Mesodermal cell (in vitro differentiated cells): ENCODE data around the gene TRAPPC3L.

Experiments used
- H3K27ac ChIP-seq: 2 replicates; pipeline ENCODE4 v1.7.0; 2013; ENCODE audit warnings: mild to moderate bottlenecking, low read depth, low read length, moderate library complexity; ENCODE audit not compliant: severe bottlenecking
- H3K36me3 ChIP-seq: 2 replicates; pipeline ENCODE4 v1.7.1; 2013; ENCODE audit warnings: mild to moderate bottlenecking, low read length, moderate library complexity; ENCODE audit not compliant: control insufficient read depth, insufficient read depth
- H3K4me1 ChIP-seq: one replicate; pipeline ENCODE4 v1.7.1; 2013; ENCODE audit warnings: mild to moderate bottlenecking, low read length; ENCODE audit not compliant: insufficient read depth, control insufficient read depth, poor library complexity, severe bottlenecking
- H3K4me3 ChIP-seq: 2 replicates; pipeline ENCODE4 v1.7.0; 2013; ENCODE audit warnings: low read length, control low read depth, mild to moderate bottlenecking; ENCODE audit not compliant: insufficient read depth, poor library complexity, severe bottlenecking; ENCODE audit errors: extremely low read depth
- H3K9me3 ChIP-seq: 2 replicates; pipeline ENCODE4 v1.7.1; 2013; ENCODE audit warnings: mild to moderate bottlenecking, low read length, moderate library complexity; ENCODE audit not compliant: control insufficient read depth
- WGBS, 2 experiments: methylation state at CpG; one replicate each; pipeline ENCODE4 v1.1.5; 2013; ENCODE audit warnings: missing lambda C conversion rate in 2 of 2; ENCODE audit not compliant: insufficient coverage in 2 of 2; 5-methylcytosine and 5-hydroxymethylcytosine counted together

Gene TRAPPC3L

DNA sequence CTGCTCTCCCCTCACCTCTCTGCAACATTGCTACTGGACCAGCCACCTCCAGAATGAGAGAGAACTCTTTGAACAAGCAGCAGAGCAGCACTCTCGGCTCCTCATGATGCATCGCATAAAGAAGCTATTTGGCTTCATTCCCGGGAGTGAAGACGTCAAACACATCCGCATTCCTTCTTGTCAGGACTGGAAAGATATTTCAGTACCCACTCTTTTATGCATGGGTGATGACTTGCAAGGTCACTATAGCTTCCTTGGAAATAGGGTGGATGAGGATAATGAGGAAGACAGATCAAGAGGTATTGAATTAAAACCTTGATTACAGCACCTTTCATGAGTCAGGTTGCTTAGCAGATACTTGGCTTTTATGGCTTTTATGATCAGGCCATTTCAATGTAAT is 12.4 kb upstream of the TRAPPC3L start:
- no peaks in the 10 kb centered on the region for H3K36me3 ChIP-seq
- 90 to 91% methylated on average over 5 of the region's 5 CpGs for WGBS, 2 experiments
- H3K27ac ChIP-seq, result no peak overlapping the region
- no peak overlapping the region for H3K4me3 ChIP-seq
- no peaks in the 10 kb centered on the region for H3K9me3 ChIP-seq
- no peaks in the 10 kb centered on the region for H3K4me1 ChIP-seq

- Histone ChIP-seq H3K4me1 (no peaks in the 10 kb centered on the region), H3K9me3 (no peaks in the 10 kb centered on the region), H3K27ac (no peak overlapping the region), H3K36me3 (no peaks in the 10 kb centered on the region), H3K4me3 (no peak overlapping the region)
- 85% methylated on average over 5 of the region's 5 CpGs; no CpG with 5 or more reads in 1 of the 2 experiments for WGBS, 2 experiments
Observed at GRCh38 chr6:116556814-116557415, 11.4 kb upstream of the TRAPPC3L start.

- H3K9me3 ChIP-seq, result no peaks in the 10 kb centered on the region
- H3K36me3 ChIP-seq, result no peaks in the 10 kb centered on the region
- no peak overlapping the region for H3K4me3 ChIP-seq
- no CpG with 5 or more reads among the region's 1 CpG for WGBS, 2 experiments
- no peaks in the 10 kb centered on the region for H3K4me1 ChIP-seq
- no peak overlapping the region for H3K27ac ChIP-seq
Observed at GRCh38 chr6:116556065-116556464, 10.6 kb upstream of the TRAPPC3L start.

GRCh38 chr6:116553451-116553850 is 8.0 kb upstream of the TRAPPC3L start, which contains the start of gene CALHM4:
CALHM4 (plus strand) TSS chr6:116553751; CDS start chr6:116553794, 43 bp downstream.
- Histone ChIP-seq H3K4me3 (no peak within 1 kb of the TSS), H3K36me3 (no peaks in the 10 kb centered on the region), H3K4me1 (no peaks in the 10 kb centered on the region), H3K27ac (no peak within 1 kb of the TSS), H3K9me3 (no peaks in the 10 kb centered on the region)

- 72% methylated on average over 3 to 4 of the region's 4 CpGs for WGBS, 2 experiments
- Histone ChIP-seq H3K36me3 (no peaks in the 10 kb centered on the region), H3K9me3 (no peaks in the 10 kb centered on the region), H3K27ac (no peak overlapping the region), H3K4me1 (no peaks in the 10 kb centered on the region), H3K4me3 (no peak overlapping the region)
Observed at GRCh38 chr6:116550796-116551195, 5.3 kb upstream of the TRAPPC3L start.

GRCh38 chr6:116547358-116547757 is 1.9 kb upstream of the TRAPPC3L start:
- Histone ChIP-seq H3K4me3 (no peak overlapping the region), H3K36me3 (no peaks in the 10 kb centered on the region), H3K4me1 (no peaks in the 10 kb centered on the region), H3K9me3 (no peaks in the 10 kb centered on the region), H3K27ac (no peak overlapping the region)
- 62 to 91% methylated on average over 2 to 5 of the region's 6 CpGs for WGBS, 2 experiments

GRCh38 chr6:116543149-116543548 is 2.3 kb downstream of the TRAPPC3L start:
- no peaks in the 10 kb centered on the region for H3K36me3 ChIP-seq
- no peak overlapping the region for H3K4me3 ChIP-seq
- no peak overlapping the region for H3K27ac ChIP-seq
- no peaks in the 10 kb centered on the region for H3K9me3 ChIP-seq
- no peaks in the 10 kb centered on the region for H3K4me1 ChIP-seq

DNA sequence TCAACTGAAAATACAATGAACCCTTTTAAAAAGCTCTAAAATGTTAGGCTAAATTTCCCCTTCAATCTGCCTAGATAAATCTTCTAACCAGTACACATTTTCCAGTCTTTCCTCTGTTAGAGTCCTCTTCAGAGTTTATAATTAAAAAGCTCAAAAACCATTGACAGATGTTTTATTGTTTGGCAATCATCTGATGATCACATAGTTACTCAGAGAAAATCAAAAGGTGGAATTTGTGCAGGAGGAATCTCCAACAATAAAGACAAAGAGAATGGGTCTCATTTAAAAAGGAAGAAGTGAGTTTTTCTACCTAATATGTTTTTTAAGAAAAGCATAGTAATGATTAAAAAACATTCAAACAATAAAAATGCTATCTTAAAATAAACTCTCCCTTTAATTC is 3.1 kb downstream of the TRAPPC3L start:
- H3K27ac ChIP-seq, result no peak overlapping the region
- no peaks in the 10 kb centered on the region for H3K36me3 ChIP-seq
- no peaks in the 10 kb centered on the region for H3K4me1 ChIP-seq
- no peak overlapping the region for H3K4me3 ChIP-seq
- no peaks in the 10 kb centered on the region for H3K9me3 ChIP-seq

- H3K4me3 ChIP-seq, result no peak overlapping the region
- peaks cover 1% of the 10 kb centered on the region for H3K4me1 ChIP-seq
- H3K9me3 ChIP-seq, result no peaks in the 10 kb centered on the region
- H3K27ac ChIP-seq, result no peak overlapping the region
- no peaks in the 10 kb centered on the region for H3K36me3 ChIP-seq
- 0% methylated on average over 2 of the region's 4 CpGs; no CpG with 5 or more reads in 1 of the 2 experiments for WGBS, 2 experiments
Observed at GRCh38 chr6:116536216-116536621, 9.3 kb downstream of the TRAPPC3L start.

DNA sequence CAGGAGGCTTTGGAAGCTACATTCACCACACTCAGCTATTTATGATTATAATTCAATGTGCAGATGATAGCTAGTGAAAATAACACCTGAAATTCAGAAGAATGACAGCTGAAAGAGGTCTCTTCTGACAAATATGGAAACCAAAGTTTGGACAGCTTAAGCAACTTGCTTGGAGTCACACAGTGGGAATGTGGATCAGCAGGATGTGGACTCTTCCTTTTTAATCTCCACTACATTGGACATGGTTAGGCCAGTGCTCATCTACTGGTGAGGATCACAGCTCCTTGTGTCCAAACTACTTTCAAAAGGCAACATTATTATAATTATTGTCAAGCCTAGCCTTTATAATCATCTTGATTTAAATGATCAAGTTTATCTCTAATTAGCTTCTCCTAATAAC is 10.4 kb downstream of the TRAPPC3L start:
- peaks cover 10% of the 10 kb centered on the region for H3K4me1 ChIP-seq
- no peaks in the 10 kb centered on the region for H3K36me3 ChIP-seq

DNA sequence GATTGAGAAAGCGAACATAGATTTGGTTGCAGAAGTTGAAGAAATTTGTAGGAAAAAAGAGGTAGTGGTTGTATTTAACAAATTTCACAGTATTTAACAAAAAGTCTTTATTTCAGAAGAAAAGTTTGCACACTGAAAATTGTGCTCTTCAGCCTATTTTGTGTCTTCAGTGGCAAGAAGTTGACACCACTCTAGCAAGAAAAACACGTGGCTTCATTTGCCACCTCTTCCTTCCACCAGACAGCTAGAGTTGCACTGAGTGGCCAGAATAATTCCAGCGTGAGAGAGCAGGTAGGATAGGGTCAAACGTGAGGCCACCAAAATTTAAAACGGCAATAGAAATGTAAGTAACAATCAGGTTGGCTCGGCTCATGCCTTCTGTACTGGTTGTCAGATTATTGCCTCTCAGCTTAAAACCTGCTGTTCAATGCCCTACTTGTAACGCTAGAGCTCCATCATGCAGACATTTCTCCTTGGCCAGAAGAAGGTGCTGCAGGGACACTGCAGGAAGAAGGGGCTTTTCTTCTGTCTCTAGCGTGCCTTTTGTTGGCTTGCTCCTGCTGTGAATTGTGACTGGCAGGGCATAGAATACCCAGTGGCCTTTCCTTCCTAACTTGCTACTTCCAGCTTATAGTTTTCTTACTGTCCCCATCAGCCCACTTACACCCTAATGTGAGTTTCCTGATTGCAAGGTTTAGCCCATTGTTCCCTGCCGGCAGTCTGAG is 12.1 kb downstream of the TRAPPC3L start:
- H3K27ac ChIP-seq, result no peak overlapping the region
- no peak overlapping the region for H3K4me3 ChIP-seq
- H3K4me1 ChIP-seq, result peaks cover 24% of the 10 kb centered on the region
- WGBS, 2 experiments, result 56 to 60% methylated on average over 7 to 8 of the region's 9 CpGs
- H3K9me3 ChIP-seq, result no peaks in the 10 kb centered on the region
- H3K36me3 ChIP-seq, result no peaks in the 10 kb centered on the region

More for the DNA sequence above, 10.4 kb downstream of the TRAPPC3L start:
- H3K4me3 ChIP-seq, result no peak overlapping the region
- no peaks in the 10 kb centered on the region for H3K9me3 ChIP-seq
- H3K27ac ChIP-seq, result no peak overlapping the region
